Measurements from ENCODE around the gene KDM6B.

DNA sequence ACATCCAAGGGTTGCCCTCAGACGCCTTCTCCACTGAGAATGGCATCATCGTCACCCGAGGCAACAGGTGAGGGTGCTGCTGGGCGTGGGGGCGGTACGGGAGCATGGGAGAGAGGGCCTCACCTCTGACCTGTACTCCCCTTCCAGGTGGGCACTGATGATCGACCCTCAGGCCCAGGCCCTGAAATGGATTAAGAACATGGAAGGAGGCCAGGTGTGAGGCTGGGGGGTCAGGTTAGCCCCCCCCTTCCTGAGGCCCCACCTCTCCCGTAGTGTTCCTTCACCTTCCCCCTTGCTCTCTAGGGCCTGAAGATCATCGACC lies 16.4 kb upstream of the KDM6B start:
- TF ChIP-seq CTCF (conservative IDR thresholded peaks at IDR 0.05): no peak
- TF ChIP-seq EZH2 (IDR thresholded peaks at IDR 0.05; ENCODE audit: low read depth): no peak

All from PC-9 (cell line).